ENCODE data around the gene SLC15A2.
"Not testable (repeated sequence)": the region's sequence is repeated elsewhere in the genome, so short reads cannot be mapped to it uniquely, and the experiment has no call there.

SLC15A2 gene

GRCh38 chr3:121894301-121894990, at the start of gene SLC15A2:
Gene SLC15A2 (plus strand): TSS chr3:121894401. CDS start chr3:121894477, 76 bp downstream.
- no peak for TF ChIP-seq ZNF274 (IDR thresholded peaks at IDR 0.05; ENCODE audit: low read depth, low read length)
- no peak within 1 kb of the TSS for H3K4me3 ChIP-seq (ENCODE audit: low read length)

GRCh38 chr3:121844892-121845291, 49.3 kb upstream of the SLC15A2 start:
- no peak overlapping the region for H3K4me3 ChIP-seq (ENCODE audit: low read length)
- TF ChIP-seq ZNF274 (IDR thresholded peaks at IDR 0.05; ENCODE audit: low read depth, low read length), result no peak

- no peak overlapping the region for H3K4me3 ChIP-seq (ENCODE audit: low read length)
- no peak for TF ChIP-seq ZNF274 (IDR thresholded peaks at IDR 0.05; ENCODE audit: low read depth, low read length)
Observed at GRCh38 chr3:121852256-121852655, 41.9 kb upstream of the SLC15A2 start.

GRCh38 chr3:121855555-121855954, 38.6 kb upstream of the SLC15A2 start:
- H3K4me3 ChIP-seq (ENCODE audit: low read length), result no peak overlapping the region
- no peak for TF ChIP-seq ZNF274 (IDR thresholded peaks at IDR 0.05; ENCODE audit: low read depth, low read length)

- not testable (repeated sequence) for H3K4me3 ChIP-seq (ENCODE audit: low read length)
Observed at GRCh38 chr3:121857778-121858177, 36.4 kb upstream of the SLC15A2 start.

GRCh38 chr3:121863247-121863646, 31.0 kb upstream of the SLC15A2 start:
- H3K4me3 ChIP-seq (ENCODE audit: low read length), result not testable (repeated sequence)

GRCh38 chr3:121863801-121864200, 30.4 kb upstream of the SLC15A2 start:
- H3K4me3 ChIP-seq (ENCODE audit: low read length), result no peak overlapping the region
- TF ChIP-seq ZNF274 (IDR thresholded peaks at IDR 0.05; ENCODE audit: low read depth, low read length), result no peak

- H3K4me3 ChIP-seq (ENCODE audit: low read length), result no peak overlapping the region
- no peak for TF ChIP-seq ZNF274 (IDR thresholded peaks at IDR 0.05; ENCODE audit: low read depth, low read length)
Observed at GRCh38 chr3:121869736-121870135, 24.5 kb upstream of the SLC15A2 start.

- no peak overlapping the region for H3K4me3 ChIP-seq (ENCODE audit: low read length)
- TF ChIP-seq ZNF274 (IDR thresholded peaks at IDR 0.05; ENCODE audit: low read depth, low read length), result no peak
Observed at GRCh38 chr3:121870717-121871116, 23.5 kb upstream of the SLC15A2 start.

- no peak overlapping the region for H3K4me3 ChIP-seq (ENCODE audit: low read length)
- TF ChIP-seq ZNF274 (IDR thresholded peaks at IDR 0.05; ENCODE audit: low read depth, low read length), result no peak
Observed at GRCh38 chr3:121871430-121871829, 22.8 kb upstream of the SLC15A2 start.

GRCh38 chr3:121878411-121878810, 15.8 kb upstream of the SLC15A2 start:
- no peak for TF ChIP-seq ZNF274 (IDR thresholded peaks at IDR 0.05; ENCODE audit: low read depth, low read length)
- H3K4me3 ChIP-seq (ENCODE audit: low read length), result no peak overlapping the region

- TF ChIP-seq ZNF274 (IDR thresholded peaks at IDR 0.05; ENCODE audit: low read depth, low read length), result no peak
- H3K4me3 ChIP-seq (ENCODE audit: low read length), result no peak overlapping the region
Observed at GRCh38 chr3:121883507-121883906, 10.7 kb upstream of the SLC15A2 start.

- no peak overlapping the region for H3K4me3 ChIP-seq (ENCODE audit: low read length)
- no peak for TF ChIP-seq ZNF274 (IDR thresholded peaks at IDR 0.05; ENCODE audit: low read depth, low read length)
Observed at GRCh38 chr3:121885386-121885785, 8.8 kb upstream of the SLC15A2 start.

- TF ChIP-seq ZNF274 (IDR thresholded peaks at IDR 0.05; ENCODE audit: low read depth, low read length), result no peak
- H3K4me3 ChIP-seq (ENCODE audit: low read length), result no peak overlapping the region
Observed at GRCh38 chr3:121895121-121895520, 920 bp downstream of the SLC15A2 start.

- no peak overlapping the region for H3K4me3 ChIP-seq (ENCODE audit: low read length)
- no peak for TF ChIP-seq ZNF274 (IDR thresholded peaks at IDR 0.05; ENCODE audit: low read depth, low read length)
Observed at GRCh38 chr3:121895736-121896135, 1.5 kb downstream of the SLC15A2 start.

GRCh38 chr3:121896823-121897222, 2.6 kb downstream of the SLC15A2 start:
- H3K4me3 ChIP-seq (ENCODE audit: low read length), result no peak overlapping the region
- no peak for TF ChIP-seq ZNF274 (IDR thresholded peaks at IDR 0.05; ENCODE audit: low read depth, low read length)

Data from GM08714 (cell line).